NK-92 treated with Interleukin-12 subunit alpha and Interleukin-12 subunit beta, amount 100 ng/mL, for 24 hours (cell line): Measurements from ENCODE around the gene ST8SIA6.
"Not testable (repeated sequence)": the region's sequence is repeated elsewhere in the genome, so short reads cannot be mapped to it uniquely, and the experiment has no call there.

Source experiments
- DNase-seq: peaks from one replicate; lab custom pipeline; 2025; lab: John Stamatoyannopoulos, UW

ST8SIA6 gene, protein sequence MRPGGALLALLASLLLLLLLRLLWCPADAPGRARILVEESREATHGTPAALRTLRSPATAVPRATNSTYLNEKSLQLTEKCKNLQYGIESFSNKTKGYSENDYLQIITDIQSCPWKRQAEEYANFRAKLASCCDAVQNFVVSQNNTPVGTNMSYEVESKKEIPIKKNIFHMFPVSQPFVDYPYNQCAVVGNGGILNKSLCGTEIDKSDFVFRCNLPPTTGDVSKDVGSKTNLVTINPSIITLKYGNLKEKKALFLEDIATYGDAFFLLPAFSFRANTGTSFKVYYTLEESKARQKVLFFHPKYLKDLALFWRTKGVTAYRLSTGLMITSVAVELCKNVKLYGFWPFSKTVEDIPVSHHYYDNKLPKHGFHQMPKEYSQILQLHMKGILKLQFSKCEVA

DNA sequence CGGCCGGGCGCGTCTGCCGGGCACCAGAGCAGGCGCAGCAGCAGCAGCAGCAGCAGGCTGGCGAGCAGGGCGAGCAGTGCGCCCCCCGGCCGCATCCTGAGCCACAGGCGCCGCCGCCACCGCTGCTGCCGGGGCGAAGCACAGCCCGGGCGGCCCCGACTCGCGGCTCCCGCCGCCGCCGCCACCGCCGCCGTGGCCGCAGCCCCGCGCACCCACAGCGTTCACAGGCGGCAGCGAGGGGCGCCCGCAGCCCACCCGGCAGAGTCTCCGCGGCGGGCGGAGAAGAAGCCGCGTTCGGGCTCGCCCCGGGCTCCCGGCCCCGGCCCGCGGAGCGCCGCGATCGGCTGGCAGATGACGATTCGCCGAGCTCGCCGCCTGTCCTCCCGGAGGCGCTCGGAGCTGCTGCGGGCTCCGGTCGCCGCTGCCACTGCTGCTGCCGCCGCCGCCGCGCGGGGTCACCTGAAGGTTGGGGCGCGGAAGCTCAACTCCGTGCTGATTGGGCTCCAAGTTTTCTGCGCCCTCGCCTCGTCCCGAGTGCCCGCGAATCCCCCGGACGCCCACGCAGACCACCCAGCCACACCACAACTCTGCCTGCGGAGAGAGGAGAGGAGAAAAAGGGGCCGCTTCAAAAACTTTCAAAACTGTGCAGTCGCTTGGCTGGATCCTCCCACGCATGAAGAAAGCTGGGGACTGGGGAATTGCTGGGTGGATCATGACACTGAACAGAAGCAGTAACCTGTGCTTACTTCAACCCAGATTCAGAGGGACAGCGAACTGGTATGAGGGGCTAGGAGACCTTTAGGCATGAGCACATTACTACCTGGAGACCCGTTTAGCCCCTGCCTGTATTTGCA, at the start of gene ST8SIA6:
TSS of gene ST8SIA6 (minus strand) at position 435 of the 854 bp plus-strand sequence. CDS start at position 95, 340 bp downstream.
- DNase-seq: no peak

DNA sequence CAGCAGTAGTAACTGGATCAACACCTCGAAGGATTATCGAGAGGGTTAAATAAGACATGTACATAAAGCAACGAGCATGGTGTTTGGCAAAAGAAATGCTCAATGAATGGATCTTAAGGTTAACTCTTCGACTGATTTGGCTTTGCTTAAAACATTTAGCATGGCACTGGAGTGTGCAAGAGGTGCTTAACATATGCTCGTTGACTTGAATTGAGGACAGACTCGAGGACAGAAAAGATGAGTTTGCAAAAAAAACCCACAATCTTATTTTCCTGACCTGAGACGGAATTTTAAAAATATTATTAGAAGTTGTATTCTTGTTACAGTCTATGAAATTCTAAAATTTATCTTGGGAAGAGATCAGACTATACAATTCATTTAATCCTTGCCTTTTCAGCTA, 49.4 kb upstream of the ST8SIA6 start:
- no peak for DNase-seq

DNA sequence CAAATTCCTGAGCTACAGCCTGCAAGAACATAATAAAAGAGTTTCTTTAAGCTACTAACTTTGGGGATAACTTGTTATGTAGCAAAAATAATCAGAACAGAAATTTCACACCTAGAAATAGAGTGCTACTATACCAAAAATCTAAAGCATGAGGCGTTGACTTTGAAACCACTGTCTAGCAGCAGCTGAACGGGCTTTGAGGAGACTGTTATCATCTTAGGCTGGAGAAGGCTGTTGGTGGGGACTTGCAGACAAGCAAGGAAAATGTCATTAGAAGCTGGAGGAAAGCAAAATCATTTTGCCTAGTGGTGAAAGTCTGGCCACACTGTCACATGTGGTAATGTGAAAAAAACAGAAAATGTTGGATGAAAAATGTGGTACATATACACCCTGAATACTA, 48.4 kb upstream of the ST8SIA6 start:
- no peak for DNase-seq

DNA sequence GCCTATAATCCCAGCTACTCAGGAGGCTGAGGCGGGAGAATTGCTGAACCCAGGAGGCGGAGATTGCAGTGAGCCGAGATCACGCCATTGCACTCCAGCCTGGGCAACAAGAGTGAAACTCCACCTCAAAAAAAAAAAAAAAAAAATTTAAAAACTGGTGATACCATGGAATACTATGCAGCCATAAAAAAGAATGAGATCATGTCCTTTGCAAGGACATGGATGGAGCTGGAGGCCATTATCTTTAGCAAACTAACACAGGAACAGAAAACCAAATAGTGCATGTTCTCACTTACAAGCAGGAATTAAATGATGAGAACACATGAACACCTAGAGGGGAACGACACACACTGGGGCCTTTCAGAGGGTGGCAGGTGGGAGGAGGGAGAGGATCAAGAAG, 44.6 kb upstream of the ST8SIA6 start:
- DNase-seq: not testable (repeated sequence)

DNA sequence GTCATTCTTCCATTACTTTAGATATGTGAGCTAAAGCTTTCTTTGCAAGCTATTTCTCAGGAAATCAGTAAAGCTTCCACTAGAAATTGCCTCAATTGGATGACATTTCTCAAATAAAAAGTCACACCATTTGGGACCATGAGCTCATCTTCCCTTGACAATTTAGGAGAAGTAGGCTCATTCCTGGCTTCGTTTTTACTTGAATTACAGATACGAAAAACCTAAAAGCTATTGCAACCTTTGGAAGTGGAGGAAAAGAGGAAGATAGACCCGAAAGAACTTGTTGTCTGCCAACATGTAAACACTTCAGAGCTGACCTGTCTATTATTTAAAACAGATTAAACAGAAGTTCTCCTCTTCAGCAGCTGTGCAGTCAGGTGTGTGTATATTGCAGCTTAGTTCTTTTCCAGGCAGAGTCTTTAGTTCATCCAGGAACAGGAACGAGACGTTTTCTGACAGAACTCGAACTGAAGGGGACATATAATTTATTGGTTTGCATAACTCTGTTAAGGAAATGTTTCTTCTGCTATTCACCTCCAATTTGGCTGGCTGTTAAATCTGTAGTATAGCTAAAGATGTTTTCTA, 43.1 kb upstream of the ST8SIA6 start:
- DNase-seq: no peak

DNA sequence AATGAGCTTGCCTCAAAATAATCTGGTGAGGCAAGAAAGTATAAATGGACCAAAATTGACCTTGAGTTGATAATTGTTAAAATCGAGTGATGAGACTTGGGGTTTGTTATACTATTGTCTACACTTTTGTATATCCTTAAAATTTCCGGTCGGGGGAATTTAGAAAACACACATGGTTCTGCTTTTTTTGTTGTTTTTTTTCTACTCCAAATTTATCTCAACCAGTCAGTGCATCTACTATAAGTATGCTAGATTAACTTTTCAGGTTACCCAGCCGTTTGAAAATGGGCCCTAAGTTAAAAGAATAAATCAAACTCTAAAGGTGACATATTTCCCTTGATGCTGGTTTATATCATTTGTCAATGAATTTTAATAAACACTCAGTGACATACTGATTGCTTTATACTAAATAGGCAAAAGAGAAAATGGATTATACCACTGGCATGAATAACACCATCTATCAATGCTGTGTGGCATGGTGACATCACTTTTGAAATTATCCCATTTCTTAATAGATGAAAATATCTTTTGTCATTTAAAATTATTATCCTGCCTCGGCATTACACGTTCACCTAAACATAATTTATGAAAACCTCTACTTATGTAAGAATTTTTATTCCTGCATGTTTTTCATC, 40.3 kb upstream of the ST8SIA6 start:
- no peak for DNase-seq

DNA sequence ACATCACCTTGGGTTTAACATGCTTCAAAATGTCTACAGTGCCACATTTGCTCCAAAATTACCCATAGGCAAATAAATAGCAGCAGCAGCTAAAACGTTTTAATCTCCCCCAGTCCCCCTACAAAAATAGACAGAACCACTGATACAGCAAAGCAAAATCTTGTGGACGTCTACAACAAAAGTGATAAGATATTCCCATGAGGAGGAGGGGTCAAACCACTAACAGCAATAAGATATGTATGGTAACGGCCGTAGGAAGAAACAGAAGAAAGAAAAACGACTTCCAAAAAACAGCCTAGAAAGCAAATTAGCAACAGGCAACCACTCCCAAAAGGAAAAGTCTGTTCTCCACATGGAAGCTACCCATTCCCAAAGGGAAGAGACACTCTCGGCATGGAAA, 34.5 kb upstream of the ST8SIA6 start:
- no peak for DNase-seq

DNA sequence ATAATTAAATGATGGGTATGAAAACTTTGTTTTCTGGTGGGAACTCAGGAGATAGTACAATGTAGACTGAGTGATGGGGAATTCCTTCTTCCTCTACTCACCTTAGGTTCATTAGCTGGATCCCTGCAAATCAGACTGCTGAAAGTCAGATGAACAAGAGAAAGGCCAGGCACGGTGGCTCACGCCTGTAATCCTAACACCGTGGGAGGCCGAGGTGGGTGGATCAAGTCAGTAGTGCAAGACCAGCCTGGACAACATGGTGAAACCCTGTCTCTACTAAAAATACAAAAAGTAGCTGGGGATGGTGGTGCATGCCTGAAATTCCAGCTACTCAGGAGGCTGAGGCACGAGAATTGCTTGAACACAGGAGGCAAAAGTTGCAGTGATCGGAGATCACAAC, 28.7 kb upstream of the ST8SIA6 start:
- DNase-seq: no peak

DNA sequence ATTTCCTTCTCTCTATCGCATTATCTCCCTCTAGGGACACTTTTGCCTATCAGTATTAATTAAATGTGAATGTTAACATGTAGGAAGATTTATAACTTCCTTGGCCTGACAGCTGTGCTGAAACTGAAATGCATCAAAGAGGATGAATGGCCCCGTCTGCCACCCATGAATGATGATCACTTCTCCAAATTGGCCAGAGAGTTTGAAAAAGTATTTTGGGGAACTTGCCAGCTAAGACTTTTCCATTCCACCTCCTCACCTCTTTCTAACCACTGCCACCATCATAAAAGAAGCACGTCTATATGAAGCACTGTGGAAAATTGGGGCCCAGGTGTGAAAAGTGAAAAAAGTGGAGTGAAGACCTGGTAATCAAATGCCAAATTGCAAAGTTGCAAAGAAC, 25.4 kb upstream of the ST8SIA6 start:
- DNase-seq: no peak

DNA sequence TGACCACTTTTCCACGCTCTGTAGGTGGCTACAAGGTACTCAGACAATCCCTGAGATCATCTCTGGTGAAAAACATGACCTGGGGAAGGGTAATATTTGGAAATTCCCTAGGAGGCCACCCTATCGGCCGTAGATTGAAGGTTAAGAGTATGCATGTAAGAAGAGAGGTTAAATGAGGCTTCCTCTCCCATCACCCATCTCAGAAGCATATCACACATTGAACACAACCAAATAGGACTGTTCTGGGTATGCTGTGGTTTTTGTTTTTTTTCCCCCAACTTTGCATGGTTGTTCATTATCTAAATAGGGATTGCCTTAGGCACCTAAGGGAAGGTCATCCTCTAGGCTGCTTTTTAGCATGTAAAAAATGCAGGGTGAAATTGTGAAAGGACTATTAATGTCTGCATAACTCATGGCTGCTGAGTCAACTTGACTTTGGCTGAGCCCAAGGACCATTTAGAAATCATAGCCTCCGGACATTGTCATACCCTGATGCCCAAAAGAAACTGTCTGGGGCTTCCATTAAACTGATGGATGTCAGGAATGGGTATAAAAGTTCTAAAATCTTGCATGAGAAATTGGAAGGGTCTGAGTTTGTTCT, 24.7 kb upstream of the ST8SIA6 start:
- no peak for DNase-seq

DNA sequence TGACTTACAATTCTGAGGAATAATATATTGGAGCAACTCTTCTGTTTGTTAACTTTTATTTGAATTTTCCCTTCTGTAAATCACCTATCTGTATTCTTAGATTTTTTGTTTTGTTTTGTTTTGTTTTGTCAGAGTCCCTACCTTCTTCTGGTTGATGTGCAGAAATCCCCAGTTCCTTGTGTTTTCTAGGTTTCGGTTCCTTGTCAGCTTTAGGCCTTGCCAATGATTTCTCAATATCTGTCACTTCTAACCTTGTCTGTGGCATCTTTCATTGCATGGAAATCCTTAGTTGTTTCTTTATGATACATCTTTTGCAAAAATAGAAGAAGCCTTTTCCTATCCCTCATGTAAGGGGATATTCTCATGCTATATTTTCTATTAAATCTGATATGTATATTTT, 21.7 kb upstream of the ST8SIA6 start:
- DNase-seq: no peak

DNA sequence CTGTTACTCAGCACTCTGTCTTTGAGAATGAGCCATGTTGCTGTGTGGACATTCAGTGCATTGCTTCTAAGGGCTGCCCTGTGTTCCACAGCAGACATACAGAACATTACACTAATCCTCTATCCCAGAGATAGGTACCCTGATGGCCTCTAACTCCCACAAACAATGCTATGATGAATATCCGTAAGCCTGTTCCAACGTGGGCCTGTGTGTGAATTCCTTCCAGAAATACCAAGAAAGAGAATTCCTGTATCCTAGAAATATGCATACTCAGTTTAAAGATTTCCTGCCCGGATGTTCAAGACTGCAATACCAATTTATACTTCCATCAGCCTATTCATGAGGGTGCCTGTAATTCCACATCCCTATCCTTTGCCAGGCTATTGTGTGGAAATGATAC, 21.3 kb upstream of the ST8SIA6 start:
- DNase-seq: no peak

DNA sequence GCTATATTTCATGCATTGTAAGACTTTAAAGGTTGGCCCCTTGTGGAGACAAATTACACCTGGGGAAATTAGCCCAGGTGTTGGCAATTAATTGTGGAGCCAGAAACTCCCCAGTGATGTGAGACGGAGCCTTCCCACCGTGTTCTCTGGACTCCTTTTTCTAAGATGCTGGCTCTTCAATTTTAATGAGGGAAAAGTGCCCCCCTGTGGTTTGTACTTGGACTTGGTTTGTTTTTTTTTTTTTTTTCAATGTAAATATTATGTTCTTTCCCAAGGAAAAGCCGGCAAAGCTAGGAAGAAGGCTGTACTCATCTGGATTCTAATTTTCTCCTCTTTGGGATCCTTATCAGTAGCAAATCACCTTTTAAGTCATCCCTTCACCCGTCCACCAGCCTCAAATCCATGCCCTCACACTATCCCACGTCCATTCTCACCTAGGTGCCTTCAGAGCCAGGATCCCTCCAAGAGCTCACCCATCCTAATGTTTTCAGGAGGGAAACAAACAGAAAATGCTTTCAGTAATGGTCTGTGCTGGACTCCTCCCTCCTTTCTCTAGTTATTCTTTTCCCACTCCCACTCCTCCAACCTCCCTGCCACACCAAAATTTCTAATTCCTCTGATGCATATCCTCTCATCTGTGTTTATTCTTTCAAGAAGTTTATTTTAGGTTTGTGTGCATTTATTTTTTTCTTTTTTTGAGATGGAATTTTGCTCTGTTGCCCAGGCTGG, 20.4 kb upstream of the ST8SIA6 start:
- no peak for DNase-seq

DNA sequence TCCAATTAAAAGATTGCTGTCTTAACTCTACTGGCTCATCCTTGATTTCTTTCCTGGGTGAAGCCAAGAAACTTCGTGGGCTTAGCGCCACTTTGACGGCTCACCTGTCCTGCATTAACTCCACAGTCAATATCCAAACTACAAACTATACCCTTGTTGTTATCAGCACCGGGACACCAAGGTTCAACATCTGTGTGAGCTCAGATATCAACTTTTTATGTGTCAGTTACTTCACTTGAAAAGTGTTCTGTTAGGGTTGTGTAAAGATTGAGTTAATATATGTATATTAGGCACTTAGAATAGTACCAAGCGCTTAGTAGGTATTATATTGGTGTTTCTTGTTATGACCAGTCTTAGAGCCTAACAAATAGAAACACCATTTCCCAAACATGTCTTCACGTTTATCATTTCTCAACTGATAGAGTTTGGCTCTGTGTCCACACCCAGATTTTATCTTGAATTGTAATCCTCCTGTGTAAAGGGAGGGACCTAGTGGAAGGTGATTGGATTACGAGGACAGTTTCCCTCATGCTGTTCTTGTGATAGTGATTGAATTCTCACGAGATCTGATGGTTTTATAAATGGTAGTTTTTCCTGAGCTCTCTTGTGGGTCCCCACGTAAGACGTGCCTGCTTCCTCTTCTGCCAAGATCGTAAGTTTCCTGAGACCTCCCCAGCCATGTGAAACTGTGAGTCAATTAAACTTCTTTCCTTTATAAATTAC, 19.0 kb upstream of the ST8SIA6 start:
- no peak for DNase-seq

DNA sequence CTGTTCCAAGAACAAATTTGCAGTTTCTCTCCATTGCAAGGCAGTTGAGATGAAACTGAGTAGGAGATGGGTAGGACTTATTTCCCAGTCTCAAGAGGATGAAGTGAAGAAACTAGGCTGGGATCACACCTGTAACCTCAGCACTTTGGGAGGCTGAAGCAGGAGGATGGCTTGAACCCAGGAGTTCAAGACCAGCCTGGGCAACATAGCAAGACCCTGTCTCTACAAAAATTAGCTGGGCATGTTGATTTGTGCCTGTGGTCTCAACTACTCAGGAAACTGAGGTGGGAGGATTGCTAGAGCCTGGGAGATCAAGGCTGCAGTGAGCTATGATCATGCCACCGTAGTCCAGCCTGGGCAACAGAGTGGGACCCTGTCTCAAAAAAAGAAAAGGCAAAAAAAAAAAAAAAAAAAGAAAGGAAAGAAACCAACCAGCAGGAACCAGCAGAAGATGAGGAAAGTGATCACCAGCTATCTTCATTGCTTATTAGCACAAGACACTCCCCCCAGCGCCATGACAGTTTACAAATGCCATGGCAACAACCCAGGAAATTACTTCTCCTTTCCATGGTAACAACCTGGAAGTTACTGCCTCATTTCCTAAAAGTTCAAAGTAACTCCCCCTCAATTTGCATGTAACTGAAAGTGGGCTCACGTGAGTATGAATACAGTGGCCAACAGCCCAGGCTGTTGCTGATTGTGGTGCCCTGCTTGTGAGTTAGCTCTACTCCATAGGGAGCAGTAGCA, 18.3 kb upstream of the ST8SIA6 start:
- DNase-seq: no peak

DNA sequence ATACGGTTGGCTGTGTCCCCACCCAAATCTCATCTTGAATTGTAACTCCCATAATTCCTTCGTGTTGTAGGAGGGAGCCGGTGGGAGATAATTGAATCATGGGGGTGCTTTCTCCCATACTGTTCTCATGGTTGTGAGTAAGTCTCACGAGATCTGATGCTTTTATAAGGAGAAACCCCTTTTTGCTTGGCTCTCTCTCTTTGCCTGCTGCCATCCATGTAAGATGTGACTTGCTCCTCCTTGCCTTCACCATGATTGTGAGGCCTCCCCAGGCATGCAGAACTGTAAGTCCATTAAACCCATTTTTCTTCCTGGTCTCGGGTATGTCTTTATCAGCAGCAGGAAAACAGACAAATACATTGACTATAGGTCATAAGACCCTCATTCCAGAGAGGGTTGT, 15.9 kb upstream of the ST8SIA6 start:
- DNase-seq: no peak

DNA sequence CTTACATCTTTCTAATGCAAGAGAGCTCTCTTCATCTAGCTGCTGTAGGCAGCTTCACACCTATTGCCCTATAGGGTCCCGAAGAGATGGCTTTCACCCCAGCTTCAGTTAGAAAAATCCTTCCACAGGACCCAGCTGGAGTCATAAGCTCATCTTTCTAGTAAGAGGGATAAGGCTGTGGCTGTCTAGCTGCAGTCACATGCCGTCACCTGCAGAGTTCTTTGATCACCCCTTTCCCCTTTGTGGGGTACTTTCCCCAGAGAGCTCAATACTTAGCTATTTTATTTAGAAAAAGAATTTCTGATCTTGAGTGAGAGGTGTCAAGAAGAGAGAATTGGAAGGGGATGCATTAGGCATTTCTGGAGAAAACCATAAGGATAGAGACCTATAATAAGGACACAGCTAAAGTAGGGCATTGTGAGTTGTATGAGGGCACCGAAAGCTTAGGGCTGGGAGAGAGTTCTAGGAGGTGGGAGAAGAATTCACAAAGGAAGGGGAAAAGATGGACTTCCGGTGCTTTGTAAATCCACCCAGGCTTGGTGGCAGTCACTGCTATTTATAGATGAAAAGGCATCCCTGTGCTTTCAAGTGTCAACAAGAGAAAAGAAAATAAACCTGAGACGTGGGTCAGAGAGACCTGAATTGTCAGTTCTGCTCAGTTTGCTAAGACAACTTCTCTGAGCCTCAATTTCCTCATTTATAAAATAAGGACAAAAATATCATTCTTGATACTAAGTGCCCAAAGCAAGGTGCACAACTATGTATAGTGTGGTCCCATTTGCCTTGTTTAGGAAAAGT, 11.1 kb upstream of the ST8SIA6 start:
- DNase-seq: no peak

DNA sequence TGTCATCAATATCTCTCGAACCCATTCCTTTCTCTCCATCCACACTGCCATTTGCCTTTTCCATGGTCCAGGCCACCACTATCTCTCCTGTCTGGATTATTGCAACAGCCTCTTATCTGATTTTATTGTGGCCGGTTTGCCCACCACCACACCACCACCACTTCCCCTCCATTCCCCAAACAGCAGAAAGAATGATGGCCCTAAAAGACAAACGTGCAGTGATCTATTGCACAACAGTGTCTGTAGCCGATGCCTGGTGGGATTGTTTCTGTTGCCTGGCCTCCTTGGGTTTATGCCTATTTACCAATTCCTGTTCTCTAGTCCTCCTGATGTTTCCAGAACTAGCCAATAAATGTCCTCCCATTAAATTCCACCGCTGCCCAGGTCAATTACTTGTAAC, 10.2 kb upstream of the ST8SIA6 start:
- DNase-seq: no peak

DNA sequence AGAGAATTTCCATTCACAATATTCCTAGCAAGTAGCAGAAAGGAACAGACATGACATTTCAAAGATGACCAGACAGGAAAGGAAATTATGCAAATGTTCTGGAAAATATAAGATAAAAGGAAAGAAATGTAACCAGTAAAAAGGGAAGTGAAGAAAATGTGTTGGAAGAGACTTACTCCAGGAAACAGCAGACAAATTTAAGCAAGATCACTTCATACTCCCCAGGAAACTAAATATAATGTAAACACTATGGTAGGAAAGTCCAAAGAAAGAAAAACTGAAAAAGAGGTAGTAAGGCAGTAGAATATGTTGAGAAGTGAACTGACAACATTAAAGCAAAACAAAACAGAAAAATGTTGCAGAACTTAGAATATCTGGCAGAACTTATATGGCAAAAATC, 6.4 kb upstream of the ST8SIA6 start:
- no peak for DNase-seq
